ENCODE measurements around the gene PRORP.

- TF ChIP-seq TAF1 (IDR thresholded peaks at IDR 0.05; ENCODE audit: low read depth, low read length) (no peak), POLR2AphosphoS5 (IDR thresholded peaks at IDR 0.05; ENCODE audit: low read depth, low read length) (no peak), POLR2A (IDR thresholded peaks at IDR 0.05; ENCODE audit: low read depth, low read length) (no peak)
These were observed 1.1 kb upstream of the PRORP start for GRCh38 chr14:35121026-35121886.

All from GM12891 (cell line).